NT2/D1 (cell line): Measurements from ENCODE around the gene OPN1MW3.
"Not testable (repeated sequence)": the region's sequence is repeated elsewhere in the genome, so short reads cannot be mapped to it uniquely, and the experiment has no call there.

ENCODE experiments used
- YY1 ChIP-seq: IDR thresholded peaks from 2 replicates; pipeline ENCODE4 v1.6.1; 2011; ENCODE audit not compliant: insufficient read length, insufficient read depth
- ZNF274 ChIP-seq: IDR thresholded peaks from 2 replicates; pipeline ENCODE4 v1.6.1; 2011; ENCODE audit warnings: mild to moderate bottlenecking, low read depth, low read length

DNA sequence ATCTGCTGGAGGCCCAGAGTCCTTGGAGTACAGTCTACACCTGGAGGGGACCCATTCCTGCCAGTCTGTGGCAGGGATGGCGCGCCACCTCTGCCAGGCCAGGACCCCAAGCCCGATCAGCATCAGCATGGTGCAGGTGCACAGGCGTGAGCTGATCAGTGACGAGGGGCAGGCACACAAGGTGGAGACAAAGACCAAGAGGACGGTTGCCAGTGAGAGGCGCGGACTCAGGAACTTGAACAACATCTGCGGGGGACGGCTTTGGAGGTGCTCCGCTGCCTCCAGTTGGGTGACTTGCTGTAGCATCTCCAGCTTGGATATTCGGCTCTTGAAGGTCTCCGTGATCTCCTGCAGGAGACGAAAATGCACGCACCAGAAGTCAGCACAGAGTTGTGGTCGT lies 23.8 kb upstream of the OPN1MW3 start:
- not testable (repeated sequence) for TF ChIP-seq YY1, ZNF274
